Measurements from ENCODE around the gene ATXN10.

DNA sequence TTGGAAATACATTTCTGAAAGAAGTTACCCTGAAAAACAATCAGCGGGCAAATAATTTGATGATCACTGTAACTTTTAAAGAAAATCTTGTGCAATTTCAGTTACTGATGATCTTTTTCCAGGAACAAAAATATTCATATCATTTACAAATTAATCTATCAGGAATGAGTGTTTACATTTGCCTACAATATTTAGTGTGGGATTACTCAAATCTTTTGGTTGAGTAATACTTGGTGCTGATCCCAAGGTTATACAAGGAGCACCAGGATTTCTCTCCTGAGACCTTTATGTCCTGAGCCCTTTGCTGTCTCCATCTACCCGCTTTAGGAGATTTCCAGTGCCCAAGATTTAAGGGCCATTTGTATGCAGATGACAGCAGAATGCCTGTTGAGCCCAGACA is 116.1 kb downstream of the ATXN10 start:
- TF ChIP-seq ZNF552 (CRISPR knock-in tag; IDR thresholded peaks at IDR 0.05; ENCODE audit: borderline replicate concordance) (no peak), ZHX1 (CRISPR knock-in tag; IDR thresholded peaks at IDR 0.05; ENCODE audit: low read depth) (no peak), FOXC1 (CRISPR knock-in tag; IDR thresholded peaks at IDR 0.05; ENCODE audit: borderline replicate concordance) (no peak), KAT7 (CRISPR knock-in tag; IDR thresholded peaks at IDR 0.05; ENCODE audit: borderline replicate concordance) (no peak), EZH2 (conservative IDR thresholded peaks at IDR 0.05; ENCODE audit: low read depth, low read length) (no peak)
- TF ChIP-seq, protein P1, sequence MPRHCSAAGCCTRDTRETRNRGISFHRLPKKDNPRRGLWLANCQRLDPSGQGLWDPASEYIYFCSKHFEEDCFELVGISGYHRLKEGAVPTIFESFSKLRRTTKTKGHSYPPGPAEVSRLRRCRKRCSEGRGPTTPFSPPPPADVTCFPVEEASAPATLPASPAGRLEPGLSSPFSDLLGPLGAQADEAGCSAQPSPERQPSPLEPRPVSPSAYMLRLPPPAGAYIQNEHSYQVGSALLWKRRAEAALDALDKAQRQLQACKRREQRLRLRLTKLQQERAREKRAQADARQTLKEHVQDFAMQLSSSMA (CRISPR knock-in tag; IDR thresholded peaks at IDR 0.05) = no peak

Data from HepG2 (cell line).